ENCODE measurements around the gene OR4D2. TPM values are rescaled to one million over a fixed set of nuclear protein-coding genes. Genes with fewer than 3 reads are reported as not detected.

The OR4D2 gene
- total RNA-seq (ENCODE audit: low replicate concordance): not detected in 2 replicates

DNA sequence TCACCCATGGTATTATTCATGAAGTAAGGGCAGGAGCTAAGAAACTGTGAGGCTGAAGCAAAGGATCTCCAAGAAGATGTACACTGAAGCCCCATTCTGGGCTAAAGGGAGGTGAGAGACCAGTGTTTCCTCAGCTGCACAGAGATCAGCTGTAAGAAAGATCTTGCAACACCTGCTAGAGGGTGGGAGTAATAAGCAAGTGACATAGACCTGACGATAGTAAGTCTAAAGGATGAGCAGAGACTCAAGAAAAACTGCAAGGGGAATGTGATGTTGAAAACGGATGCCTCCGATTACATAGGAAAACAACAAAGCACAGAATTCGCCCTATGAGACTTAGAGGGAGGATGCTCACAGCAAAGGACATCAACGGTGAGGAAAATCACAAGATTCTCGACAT lies at the start of gene OR4D2:
Gene OR4D2, plus strand, starts transcription at position 301 of the 400 bp plus-strand sequence. CDS start 2,674 bp downstream, outside the sequence.

GRCh38 chr17:58147930-58148434 lies 18.8 kb upstream of the OR4D2 start, which contains the start of gene OR4D1:
Gene OR4D1, plus strand, starts transcription at chr17:58148384. Its CDS starts 6,770 bp downstream, at chr17:58155154.

DNA sequence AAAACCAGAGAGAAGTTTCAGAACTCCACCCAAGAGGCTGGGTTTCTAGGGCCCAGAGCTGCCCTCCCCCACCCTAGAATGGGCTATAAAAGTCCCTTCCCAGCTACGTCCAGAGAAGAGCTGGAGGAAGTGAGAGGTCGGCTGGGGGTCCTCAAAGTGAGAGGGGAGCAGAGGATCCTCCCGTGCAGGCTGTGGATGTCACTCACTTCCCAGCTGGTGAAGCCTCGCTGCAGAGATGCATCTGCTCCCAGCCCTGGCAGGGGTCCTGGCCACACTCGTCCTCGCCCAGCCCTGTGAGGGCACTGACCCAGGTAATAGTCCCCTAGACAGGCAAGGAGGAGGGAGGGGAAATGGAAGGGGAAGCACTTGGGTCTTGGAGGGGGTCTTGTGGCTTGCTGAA lies 25.8 kb downstream of the OR4D2 start, which contains the start of gene EPX:
Gene EPX, plus strand, starts transcription at position 115 of the 400 bp plus-strand sequence. Its CDS starts 121 bp downstream, at position 236.

GRCh38 chr17:58219007-58219788 lies 52.4 kb downstream of the OR4D2 start, which contains the start of gene MKS1:
Gene MKS1, minus strand, starts transcription at chr17:58219255. Its CDS starts 25 bp downstream, at chr17:58219230.

Other genes starting within 250 kb of the OR4D2 start
- 6.2 and 9.4 TPM in 2 replicates for gene CUEDC1, start 211.6 kb upstream of the OR4D2 start, total RNA-seq (ENCODE audit: low replicate concordance)
- 17.3 and 20.8 TPM in 2 replicates for gene VEZF1, start 178.7 kb upstream of the OR4D2 start, total RNA-seq (ENCODE audit: low replicate concordance)
- 421 and 590 TPM in 2 replicates for gene SRSF1, start 159.7 kb upstream of the OR4D2 start, total RNA-seq (ENCODE audit: low replicate concordance)
- gene DYNLL2, start 83.6 kb upstream of the OR4D2 start, total RNA-seq (ENCODE audit: low replicate concordance): 12.9 and 24.9 TPM in 2 replicates
- gene OR4D1, start 18.6 kb upstream of the OR4D2 start, total RNA-seq (ENCODE audit: low replicate concordance): not detected in 2 replicates
- not detected in 2 replicates for gene EPX, start 25.7 kb downstream of the OR4D2 start, total RNA-seq (ENCODE audit: low replicate concordance)
- gene MKS1, start 52.3 kb downstream of the OR4D2 start, total RNA-seq (ENCODE audit: low replicate concordance): 8.2 and 12.9 TPM in 2 replicates
- gene LPO, start 71.6 kb downstream of the OR4D2 start, total RNA-seq (ENCODE audit: low replicate concordance): not detected in 2 replicates
- under 0.01 TPM in 1 of 2 replicates, not detected in the other for gene MPO, start 114.0 kb downstream of the OR4D2 start, total RNA-seq (ENCODE audit: low replicate concordance)
- gene TSPOAP1, start 161.8 kb downstream of the OR4D2 start, total RNA-seq (ENCODE audit: low replicate concordance): under 0.01 TPM in 2 replicates
- 40.2 and 65.1 TPM in 2 replicates for gene SUPT4H1, start 185.2 kb downstream of the OR4D2 start, total RNA-seq (ENCODE audit: low replicate concordance)

Data from smooth muscle cell of the coronary artery (primary cell).